Gastrocnemius medialis (tissue), 4 donors: ENCODE results near the gene RASGEF1B. TPM values are rescaled to one million over a fixed set of nuclear protein-coding genes. Genes with fewer than 3 reads are reported as not detected.

Source experiments
- ATAC-seq, 2 donors: fragments of 150-250 bp; one replicate each; pipeline ENCODE4 v1.9.1; 2016
- DNase-seq, 2 donors: peaks; one replicate each; pipeline ENCODE4 v3.0.0-alpha.2; 2019
- H3K27ac ChIP-seq, 4 donors: fragments of 200-600 bp; sonication (generic); 1 replicate in 1 of 4; 2 replicates in 3 of 4; pipeline ENCODE4 v1.5.1; 2016 to 2018; ENCODE audit warnings: mild to moderate bottlenecking in 2 of 4, moderate library complexity in 1 of 4
- H3K27me3 ChIP-seq, 3 donors: fragments of 200-600 bp; sonication (generic) in 2 of 3; 1 replicate in 1 of 3; 2 replicates in 2 of 3; pipeline versions ENCODE4 v1.5.1 to v1.6.0; 2016 to 2019; ENCODE audit warnings: mild to moderate bottlenecking in 1 of 3, moderate library complexity in 1 of 3
- H3K36me3 ChIP-seq, 2 donors: fragments of 200-600 bp; sonication (generic) in 1 of 2; one replicate each; pipeline ENCODE4 v1.5.1; 2017 to 2018
- H3K4me1 ChIP-seq, 2 donors: fragments of 200-600 bp; sonication (generic) in 1 of 2; one replicate each; pipeline ENCODE4 v1.5.1; 2016 to 2017; ENCODE audit warnings: mild to moderate bottlenecking in 2 of 2
- H3K4me3 ChIP-seq, 4 donors: fragments of 200-600 bp; sonication (generic) in 3 of 4; 1 replicate in 1 of 4; 2 replicates in 3 of 4; pipeline ENCODE4 v1.5.1; 2016 to 2019; ENCODE audit warnings: mild to moderate bottlenecking in 2 of 4
- H3K9me3 ChIP-seq, 3 donors: fragments of 200-600 bp; sonication (generic) in 2 of 3; 1 replicate in 1 of 3; 2 replicates in 2 of 3; pipeline ENCODE4 v1.5.1; 2016 to 2019
- CTCF ChIP-seq, 5 experiments: fragments of 450-650 bp in 3 of 5; fragments of 200-600 bp in 2 of 5; sonication (generic) in 2 of 5; IDR thresholded peaks in 4 of 5; conservative IDR thresholded peaks in 1 of 5; 1 replicate in 4 of 5; 2 replicates in 1 of 5; pipeline ENCODE4 v1.5.1; 2016 to 2019; ENCODE audit warnings: antibody characterized with exemption in 5 of 5, mild to moderate bottlenecking in 3 of 5, moderate library complexity in 3 of 5
- POLR2A ChIP-seq, 2 donors: fragments of 450-650 bp; IDR thresholded peaks; one replicate each; pipeline ENCODE4 v1.6.1; 2017; ENCODE audit warnings: antibody characterized with exemption in 2 of 2, mild to moderate bottlenecking in 2 of 2, moderate library complexity in 2 of 2
- in situ Hi-C, 4 donors: fragments of 200-750 bp; cut with MboI; loops; one replicate each; pipeline versions ENCODE4 v1.15.0 to v1.8.0; 2017; ENCODE audit warnings: low sequenced_read_pairs in 4 of 4
- intact Hi-C: fragments of 100-400 bp; cut with DNase I; formaldehyde crosslinking; loops from one replicate; pipeline ENCODE4 v1.15.1; 2023; ENCODE audit warnings: low total_unique reads
- total RNA-seq, 4 donors: library from RNA; depleted of rRNA; stranded (reverse); fragments of >200 nt; gene quantifications; one replicate each; pipeline versions ENCODE4 v1.1.0 to v1.2.3, GENCODE V29; 2016

Gene RASGEF1B
- 1 to 10 TPM; 1.9 to 6.0 (median 5.2) TPM for total RNA-seq

GRCh38 chr4:81471588-81472280 is at the start of gene RASGEF1B:
TSS of gene RASGEF1B (minus strand) at chr4:81471907. CDS start at chr4:81459508, 12,399 bp downstream.
- in situ Hi-C loops: loop anchor here in 2 of 4 donors (25.0 kb wide), 2 partner anchors 791 to 816 kb away; no protein-coding TSS in a partner anchor

GRCh38 chr4:81519856-81520255 is 48.1 kb upstream of the RASGEF1B start:
- no peaks in the 10 kb centered on the region for H3K27me3 ChIP-seq

More at GRCh38 chr4:81471588-81472280, at the start of gene RASGEF1B:
- Histone ChIP-seq H3K36me3 (no peaks in the 10 kb centered on the region), H3K27me3 (no peaks in the 10 kb centered on the region), H3K4me3 (peak within 1 kb of the TSS; percentile 85 to 99 (median 88)), H3K9me3 (no peaks in the 10 kb centered on the region), H3K27ac (peak within 1 kb of the TSS; percentile 87 to 90 (median 88)), H3K4me1 (peaks cover 0 to 13% of the 10 kb centered on the region in 2 donors)
- peak; percentile 71 to 77 for DNase-seq
- TF ChIP-seq POLR2A (IDR thresholded peaks at IDR 0.05) (peak; percentile 67 to 89), CTCF (IDR thresholded peaks at IDR 0.05 in 4 of 5, conservative IDR thresholded peaks at IDR 0.05 in 1 of 5) (peak in 1 of 5 experiments; percentile 14)
- intact Hi-C loops: loop anchor here (5.0 to 10.0 kb wide), 5 partner anchors 163 to 961 kb away; partner anchors contain the start of genes ENOPH1, HNRNPD and HNRNPDL
- peak; percentile 81 to 82 for ATAC-seq

GRCh38 chr4:81519427-81519773 is 47.7 kb upstream of the RASGEF1B start:
- intact Hi-C loops (no loop called here), in situ Hi-C loops (no loop called here)
- Histone ChIP-seq H3K36me3 (no peaks in the 10 kb centered on the region), H3K4me3 (no peak overlapping the region), H3K9me3 (no peaks in the 10 kb centered on the region), H3K4me1 (peaks cover 0 to 3% of the 10 kb centered on the region in 2 donors), H3K27ac (no peak overlapping the region), H3K27me3 (no peaks in the 10 kb centered on the region)
- DNase-seq (no peak), ATAC-seq (no peak)
- TF ChIP-seq CTCF (IDR thresholded peaks at IDR 0.05 in 4 of 5, conservative IDR thresholded peaks at IDR 0.05 in 1 of 5) (no peak), POLR2A (IDR thresholded peaks at IDR 0.05) (no peak)

More at GRCh38 chr4:81519856-81520255, 48.1 kb upstream of the RASGEF1B start:
- H3K9me3 ChIP-seq: no peaks in the 10 kb centered on the region
- in situ Hi-C loops: no loop called here
- no peak for DNase-seq
- no peak for TF ChIP-seq CTCF (IDR thresholded peaks at IDR 0.05 in 4 of 5, conservative IDR thresholded peaks at IDR 0.05 in 1 of 5)
- TF ChIP-seq POLR2A (IDR thresholded peaks at IDR 0.05): no peak
- no peak overlapping the region for H3K4me3 ChIP-seq
- H3K36me3 ChIP-seq: no peaks in the 10 kb centered on the region
- H3K4me1 ChIP-seq: peaks cover 0 to 3% of the 10 kb centered on the region in 2 donors
- intact Hi-C loops: no loop called here
- H3K27ac ChIP-seq: no peak overlapping the region
- ATAC-seq: no peak

GRCh38 chr4:81518762-81519426 is 47.2 kb upstream of the RASGEF1B start:
- in situ Hi-C loops (no loop called here), intact Hi-C loops (no loop called here)
- Histone ChIP-seq H3K4me1 (peaks cover 0 to 3% of the 10 kb centered on the region in 2 donors), H3K4me3 (no peak overlapping the region), H3K27ac (no peak overlapping the region), H3K36me3 (no peaks in the 10 kb centered on the region), H3K27me3 (no peaks in the 10 kb centered on the region), H3K9me3 (no peaks in the 10 kb centered on the region)
- TF ChIP-seq CTCF (IDR thresholded peaks at IDR 0.05 in 4 of 5, conservative IDR thresholded peaks at IDR 0.05 in 1 of 5) (no peak), POLR2A (IDR thresholded peaks at IDR 0.05) (no peak)
- ATAC-seq: no peak
- no peak for DNase-seq
